Stimulated activated CD4-positive, alpha-beta T cell treated with anti-CD3 and anti-CD28 coated beads, Interleukin-4, amount 100 ng/mL, for 48 hours (primary cell): Measurements from ENCODE around the gene JKAMP.
A peak's percentile ranks its signal among the peaks of the same experiment; 100 is the strongest.

Source experiments
- DNase-seq, 2 donors: peaks; one replicate each; pipeline ENCODE4 v3.0.0-alpha.2; 2020; ENCODE audit warnings: low read depth in 2 of 2

JKAMP gene

DNA sequence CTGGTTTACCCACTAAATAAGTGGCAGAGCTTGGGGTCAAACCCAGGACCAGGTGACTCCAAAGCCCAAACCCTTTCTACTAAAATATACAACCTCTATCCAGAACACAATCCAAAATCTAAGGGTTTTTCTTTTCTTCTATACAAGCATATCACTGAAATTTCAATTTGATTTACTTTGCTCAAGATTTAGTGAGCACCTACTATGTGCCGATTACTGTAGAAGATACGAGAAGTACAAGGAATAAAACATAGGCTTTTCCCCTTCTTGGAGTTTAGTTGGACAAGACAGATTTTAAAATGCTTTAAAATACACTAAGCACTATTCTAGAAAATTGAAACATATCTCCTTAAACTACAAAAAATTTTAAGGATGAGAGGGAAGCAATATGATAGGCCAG, 2.9 kb upstream of the JKAMP start:
- DNase-seq, result no peak

- DNase-seq, result no peak
These were observed 2.3 kb upstream of the JKAMP start for GRCh38 chr14:59481871-59482540.

DNA sequence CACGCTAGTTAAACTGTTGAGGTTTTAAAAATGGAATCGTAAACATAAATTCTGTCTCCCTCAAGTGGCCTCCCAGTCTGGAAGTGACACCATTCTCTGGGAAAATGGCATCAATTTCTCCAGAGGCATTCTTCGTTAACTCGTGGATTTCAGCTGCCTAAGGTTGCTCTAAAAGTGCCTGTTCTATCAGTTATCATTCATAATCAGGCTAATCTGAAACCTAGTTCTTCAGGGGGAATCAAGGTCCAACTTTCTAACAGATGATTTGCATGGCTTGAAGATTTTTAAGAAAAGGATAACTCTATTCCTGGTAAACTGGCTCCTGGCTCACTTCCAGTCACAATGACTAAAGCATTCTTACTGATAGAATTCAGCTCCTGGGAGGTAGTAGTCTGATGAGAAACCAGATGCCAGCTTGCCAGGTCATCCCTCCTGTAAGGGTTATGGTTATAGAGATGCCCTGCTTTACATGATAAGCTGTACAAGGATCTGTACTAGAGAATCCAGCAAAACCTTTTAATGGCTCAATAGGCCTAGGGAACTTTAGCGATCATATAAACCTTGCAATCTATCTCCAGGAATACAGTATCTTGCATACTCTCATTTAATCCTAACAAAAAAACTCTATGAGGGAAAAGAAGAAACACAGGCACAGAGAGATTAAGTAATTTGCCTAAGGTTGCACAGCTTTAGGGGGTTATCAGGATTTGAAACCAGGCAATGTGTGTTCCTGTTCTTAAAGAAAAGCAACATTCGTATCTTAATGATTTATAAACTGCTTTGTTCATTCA, 1.6 kb upstream of the JKAMP start:
- DNase-seq, result no peak

- no peak for DNase-seq
These were observed 954 bp upstream of the JKAMP start for GRCh38 chr14:59483363-59483762.

DNA sequence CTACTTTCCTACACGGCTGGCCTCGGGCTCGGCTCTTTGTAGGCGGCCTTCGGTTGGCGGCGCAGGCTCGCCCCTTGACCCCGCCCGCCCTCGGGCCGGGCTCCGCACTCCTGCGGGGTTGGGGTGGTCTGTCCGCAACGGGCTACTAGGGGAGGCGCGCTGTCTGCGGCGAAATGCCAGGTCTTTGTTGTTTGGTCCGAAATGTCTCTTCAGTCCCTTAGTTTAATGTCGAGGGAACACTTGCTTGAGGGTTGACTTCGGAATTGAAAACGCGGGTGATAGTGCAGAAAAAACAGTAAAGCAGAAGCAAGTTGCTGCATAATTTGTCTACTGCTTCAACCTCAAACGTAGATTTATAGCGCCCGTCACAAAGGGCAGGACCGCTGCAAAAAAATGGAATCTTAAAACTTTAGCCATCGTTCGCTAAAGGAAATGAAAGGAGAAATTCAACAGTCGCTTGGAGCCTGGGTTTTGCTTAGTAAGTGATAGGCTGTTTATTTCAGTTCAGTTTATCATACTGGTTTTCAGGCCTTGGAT, 390 bp downstream of the JKAMP start:
- no peak for DNase-seq

DNA sequence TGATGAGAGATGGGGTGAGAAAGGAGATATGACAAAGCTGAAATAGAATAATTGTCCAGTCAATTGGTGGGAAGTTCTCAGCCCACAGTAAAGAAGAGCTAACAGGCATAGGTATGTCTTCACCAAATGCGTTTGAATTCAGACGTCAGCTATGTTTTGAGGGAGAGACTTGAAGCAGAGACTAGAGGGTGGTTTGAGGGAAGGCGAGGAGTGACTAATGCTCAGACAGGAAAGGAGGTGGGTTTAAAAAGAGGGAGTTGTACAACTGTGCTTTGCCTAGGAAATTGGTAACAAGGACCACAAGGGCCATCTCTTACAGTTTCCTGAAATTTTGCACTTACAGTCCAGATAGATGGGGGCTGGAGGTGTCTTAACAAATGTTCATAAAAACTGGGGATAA, 6.4 kb downstream of the JKAMP start:
- no peak for DNase-seq

DNA sequence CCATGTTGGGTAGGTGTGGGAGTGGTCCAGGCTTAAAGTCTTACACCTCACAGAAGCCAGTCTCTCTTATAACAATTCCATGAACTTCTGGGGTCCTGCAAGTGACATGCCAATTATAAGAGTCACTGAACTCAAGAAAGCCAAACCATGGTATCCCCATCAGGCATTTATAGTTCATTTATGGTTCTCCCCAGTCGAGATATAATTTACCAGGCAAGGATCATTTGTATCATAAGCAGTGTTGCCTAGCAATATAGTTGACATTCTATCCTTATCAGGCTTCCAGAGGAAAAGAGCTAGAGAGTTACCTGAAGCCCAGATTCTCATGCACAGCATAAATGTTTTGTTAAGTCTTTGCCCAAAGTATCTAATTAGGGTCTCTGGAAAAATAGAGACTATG, 8.1 kb downstream of the JKAMP start:
- DNase-seq, result no peak

- no peak for DNase-seq
These were observed 16.4 kb downstream of the JKAMP start for GRCh38 chr14:59500732-59501131.

GRCh38 chr14:59503256-59503655, 18.9 kb downstream of the JKAMP start:
- no peak for DNase-seq

GRCh38 chr14:59507063-59507751, 22.9 kb downstream of the JKAMP start:
- DNase-seq, result peak; percentile 35 to 43

DNA sequence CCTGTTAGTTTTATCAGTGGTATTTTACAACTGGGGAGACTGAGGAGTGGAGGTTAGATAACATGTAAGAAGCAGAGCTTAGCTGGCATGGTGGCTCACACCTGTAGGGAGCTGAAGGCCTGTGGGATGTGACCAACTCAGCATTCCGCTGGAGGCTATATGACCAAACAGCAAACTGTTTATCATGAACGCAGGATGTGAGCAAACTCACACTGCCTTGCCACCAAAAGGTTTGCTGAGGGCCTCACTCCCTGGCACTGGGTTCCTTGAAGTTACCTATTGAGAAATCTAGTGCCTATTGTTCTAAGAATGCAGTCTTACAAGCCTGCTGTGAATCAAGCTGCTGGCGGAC, 23.4 kb downstream of the JKAMP start:
- DNase-seq, result no peak

- DNase-seq, result no peak
These were observed 24.8 kb downstream of the JKAMP start for GRCh38 chr14:59509101-59509500.

- no peak for DNase-seq
These were observed 25.7 kb downstream of the JKAMP start for GRCh38 chr14:59510001-59510400.

DNA sequence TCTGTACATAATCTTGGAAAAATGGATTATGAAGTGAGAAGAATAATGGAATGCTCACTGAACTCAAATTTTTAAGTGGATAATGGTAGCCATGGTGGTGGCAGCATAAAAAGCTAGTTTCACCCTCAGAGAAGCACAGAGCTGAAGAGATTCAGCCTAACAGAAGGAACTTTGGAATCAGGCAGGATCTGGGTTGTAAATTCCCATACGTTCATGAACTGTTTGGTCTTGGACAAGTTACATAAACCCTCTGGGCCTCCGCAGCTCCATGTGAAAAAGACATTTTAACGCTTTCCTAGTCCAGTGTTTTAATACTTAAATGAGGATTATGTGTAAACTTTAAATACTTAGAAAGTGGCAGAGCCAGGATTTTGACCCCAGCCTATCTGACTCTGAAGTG, 26.6 kb downstream of the JKAMP start:
- no peak for DNase-seq

DNA sequence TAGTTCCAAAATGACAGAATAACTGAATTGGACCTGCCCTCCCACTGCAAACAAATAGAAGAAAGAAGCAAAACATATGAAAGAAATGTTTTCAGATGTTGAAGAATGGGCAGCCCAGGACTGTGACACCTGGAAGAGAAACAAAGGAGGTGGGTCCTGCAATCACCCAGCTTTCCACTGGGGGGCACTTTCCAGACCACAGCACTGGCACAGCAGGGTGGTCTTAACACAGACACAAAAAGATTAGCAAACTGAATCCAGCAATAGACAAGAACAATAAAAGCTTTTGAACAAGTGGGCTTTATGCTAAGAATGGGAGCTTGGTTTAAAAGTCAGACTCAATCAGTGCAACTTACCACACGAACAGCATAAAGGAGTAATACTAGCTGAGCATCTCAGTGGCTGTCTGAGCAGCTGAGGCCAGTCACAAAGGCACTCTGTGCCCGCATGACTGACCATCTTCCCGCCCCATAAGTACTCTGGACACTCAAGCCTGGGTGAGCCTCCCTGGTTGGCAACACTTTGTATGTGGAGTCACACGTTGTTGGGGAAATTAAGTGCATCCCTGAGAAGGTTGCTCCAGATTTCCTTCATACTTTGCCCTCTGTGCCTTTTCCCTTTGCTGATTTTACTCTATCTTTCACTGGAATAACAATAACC, 27.7 kb downstream of the JKAMP start:
- DNase-seq, result no peak

GRCh38 chr14:59520224-59520623, 35.9 kb downstream of the JKAMP start:
- no peak for DNase-seq

GRCh38 chr14:59529189-59529588, 44.9 kb downstream of the JKAMP start:
- DNase-seq, result no peak

DNA sequence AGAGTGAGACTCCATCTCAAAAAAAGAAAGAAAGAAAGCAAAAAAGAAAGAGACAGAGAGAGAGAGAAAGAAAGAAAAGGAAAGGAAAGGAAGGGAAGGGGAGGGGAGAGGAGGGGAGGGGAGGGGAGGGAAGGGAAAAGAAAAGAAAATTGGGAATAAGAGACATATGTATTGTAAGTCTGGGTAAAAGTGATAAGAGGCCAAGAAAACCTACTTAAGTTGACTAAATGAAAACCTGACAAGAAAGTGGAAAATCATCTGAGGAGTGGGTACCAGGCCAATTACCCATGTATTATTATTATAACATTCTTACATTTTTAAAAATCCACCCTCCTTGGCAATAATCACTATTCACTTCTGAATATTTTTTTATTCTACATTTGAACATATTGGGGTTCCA, 46.0 kb downstream of the JKAMP start:
- no peak for DNase-seq

GRCh38 chr14:59532419-59532818, 48.1 kb downstream of the JKAMP start:
- no peak for DNase-seq

GRCh38 chr14:59534361-59534987, 50.2 kb downstream of the JKAMP start:
- no peak for DNase-seq

DNA sequence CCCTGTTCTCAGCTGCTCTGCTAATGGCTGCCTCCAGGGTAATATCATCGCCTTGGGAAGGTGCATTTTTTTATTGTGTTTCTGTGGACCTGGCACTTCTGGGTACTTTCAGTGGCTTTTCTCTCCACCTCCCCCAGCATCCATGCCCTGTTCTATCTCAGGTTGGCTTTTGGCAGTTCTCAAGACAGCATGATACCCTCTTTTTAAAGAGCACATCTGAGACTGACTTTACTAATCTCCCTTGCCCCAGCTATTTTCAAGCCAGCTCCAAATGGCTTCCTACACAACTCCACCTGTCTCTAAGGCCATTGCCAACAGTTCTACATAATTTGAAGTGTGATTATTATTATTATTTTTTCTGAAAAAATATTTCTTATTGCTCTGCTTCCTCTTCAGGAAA, 53.2 kb downstream of the JKAMP start:
- no peak for DNase-seq

DNA sequence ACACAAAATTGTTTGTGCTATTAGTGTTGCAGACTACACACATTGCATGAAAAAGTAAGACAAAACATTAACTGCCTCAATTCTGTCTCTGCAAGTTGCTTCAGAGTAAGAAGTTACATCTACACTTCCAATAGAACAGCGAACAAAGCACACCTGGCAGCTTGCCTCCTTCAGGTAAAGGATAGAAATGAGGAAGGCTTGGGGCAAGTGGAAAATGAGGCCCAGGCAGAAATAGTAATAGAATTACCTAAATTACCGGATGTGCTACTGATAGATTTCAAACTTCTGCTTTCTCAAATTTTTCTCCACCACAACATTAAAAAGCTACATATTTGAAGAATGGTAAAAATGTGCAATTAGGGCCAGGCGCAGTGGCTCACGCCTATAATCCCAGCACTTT, 54.6 kb downstream of the JKAMP start:
- DNase-seq, result no peak
